Measurements from ENCODE around the gene MNAT1.

The MNAT1 gene

GRCh38 chr14:60865378-60866127 lies 131.0 kb downstream of the MNAT1 start:
- TF ChIP-seq CTCF (IDR thresholded peaks at IDR 0.05; ENCODE audit: insufficient read depth, low read length, poor library complexity, severe bottlenecking): no peak
- no peak overlapping the region for H3K4me3 ChIP-seq (replicated peaks; ENCODE audit: low read depth, low read length)
- H3K27me3 ChIP-seq (replicated peaks; ENCODE audit: control insufficient read depth, insufficient read depth, low read length): no peaks in the 10 kb centered on the region
- H3K36me3 ChIP-seq (ENCODE audit: control insufficient read depth, insufficient read depth, low read length): no peaks in the 10 kb centered on the region
- DNase-seq (ENCODE audit: extremely low read depth, insufficient read length): no peak

- Histone ChIP-seq H3K4me3 (replicated peaks; ENCODE audit: low read depth, low read length) (no peak overlapping the region), H3K36me3 (ENCODE audit: control insufficient read depth, insufficient read depth, low read length) (no peaks in the 10 kb centered on the region)
- DNase-seq (ENCODE audit: extremely low read depth, insufficient read length): no peak
Measured at GRCh38 chr14:60867503-60868172, 133.1 kb downstream of the MNAT1 start.

DNA sequence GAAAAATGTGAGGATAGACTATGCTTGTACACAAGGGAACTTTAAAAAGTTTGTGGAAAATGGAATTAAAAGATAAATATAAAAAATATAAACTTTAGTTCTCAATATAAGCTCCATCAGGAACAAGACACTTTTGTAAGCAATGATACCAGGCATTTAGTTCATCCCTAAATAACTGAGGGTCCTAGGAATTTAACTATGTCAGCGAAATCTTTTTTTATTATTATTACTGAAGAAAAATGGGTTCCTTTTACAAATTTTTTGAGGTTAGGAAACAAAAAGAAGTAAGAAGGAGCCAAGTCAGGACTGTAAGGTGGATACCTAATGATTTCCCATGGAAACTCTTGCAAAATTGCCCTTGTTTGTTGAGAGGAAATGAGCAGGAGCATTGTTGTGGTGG lies 143.6 kb downstream of the MNAT1 start:
- Histone ChIP-seq H3K4me3 (replicated peaks; ENCODE audit: low read depth, low read length) (no peak overlapping the region), H3K36me3 (ENCODE audit: control insufficient read depth, insufficient read depth, low read length) (no peaks in the 10 kb centered on the region), H3K27me3 (replicated peaks; ENCODE audit: control insufficient read depth, insufficient read depth, low read length) (no peaks in the 10 kb centered on the region)
- no peak for DNase-seq (ENCODE audit: extremely low read depth, insufficient read length)
- no peak for TF ChIP-seq CTCF (IDR thresholded peaks at IDR 0.05; ENCODE audit: insufficient read depth, low read length, poor library complexity, severe bottlenecking)

More at GRCh38 chr14:60867503-60868172, 133.1 kb downstream of the MNAT1 start:
- no peak for TF ChIP-seq CTCF (IDR thresholded peaks at IDR 0.05; ENCODE audit: insufficient read depth, low read length, poor library complexity, severe bottlenecking)
- no peaks in the 10 kb centered on the region for H3K27me3 ChIP-seq (replicated peaks; ENCODE audit: control insufficient read depth, insufficient read depth, low read length)

- no peak for DNase-seq (ENCODE audit: extremely low read depth, insufficient read length)
- TF ChIP-seq CTCF (IDR thresholded peaks at IDR 0.05; ENCODE audit: insufficient read depth, low read length, poor library complexity, severe bottlenecking): no peak
- no peak overlapping the region for H3K4me3 ChIP-seq (replicated peaks; ENCODE audit: low read depth, low read length)
- no peaks in the 10 kb centered on the region for H3K27me3 ChIP-seq (replicated peaks; ENCODE audit: control insufficient read depth, insufficient read depth, low read length)
- H3K36me3 ChIP-seq (ENCODE audit: control insufficient read depth, insufficient read depth, low read length): no peaks in the 10 kb centered on the region
Measured at GRCh38 chr14:60878536-60878935, 144.0 kb downstream of the MNAT1 start.

- Histone ChIP-seq H3K4me3 (replicated peaks; ENCODE audit: low read depth, low read length) (no peak overlapping the region), H3K27me3 (replicated peaks; ENCODE audit: control insufficient read depth, insufficient read depth, low read length) (no peaks in the 10 kb centered on the region), H3K36me3 (ENCODE audit: control insufficient read depth, insufficient read depth, low read length) (no peaks in the 10 kb centered on the region)
- no peak for TF ChIP-seq CTCF (IDR thresholded peaks at IDR 0.05; ENCODE audit: insufficient read depth, low read length, poor library complexity, severe bottlenecking)
- DNase-seq (ENCODE audit: extremely low read depth, insufficient read length): no peak
Measured at GRCh38 chr14:60882219-60882618, 147.7 kb downstream of the MNAT1 start.
